Measurements from ENCODE around the gene FLNB.

FLNB gene

GRCh38 chr3:58015520-58015915 lies 7.3 kb downstream of the FLNB start:
- H2AFZ ChIP-seq (ENCODE audit: low read length) = no peak overlapping the region
- no peaks in the 10 kb centered on the region for H3K9me2 ChIP-seq (replicated peaks; ENCODE audit: insufficient read depth, low read length)
- H3K27ac ChIP-seq (ENCODE audit: low read length) = no peak overlapping the region
- no peak for DNase-seq
- H3K9ac ChIP-seq (ENCODE audit: low read length) = no peak overlapping the region
- no peak for TF ChIP-seq CTCF (IDR thresholded peaks at IDR 0.05; ENCODE audit: low read length)
- TF ChIP-seq EZH2phosphoT487 (IDR thresholded peaks at IDR 0.05; ENCODE audit: low read length) = no peak
- no peak for TF ChIP-seq EZH2 (optimal IDR thresholded peaks at IDR 0.05; ENCODE audit: low read depth, low read length)
- H3F3A ChIP-seq (ENCODE audit: insufficient read depth, low read length) = no peaks in the 10 kb centered on the region
- no peaks in the 10 kb centered on the region for H3K4me1 ChIP-seq (ENCODE audit: low read length)
- H3K27me3 ChIP-seq (replicated peaks; ENCODE audit: insufficient read depth, low read length) = no peaks in the 10 kb centered on the region
- no peaks in the 10 kb centered on the region for H4K20me1 ChIP-seq (ENCODE audit: insufficient read depth, low read length)
- no peak overlapping the region for H3K4me3 ChIP-seq (ENCODE audit: low read length)
- H3K79me2 ChIP-seq (ENCODE audit: low read length) = no peaks in the 10 kb centered on the region
- no peak overlapping the region for H3K4me2 ChIP-seq (ENCODE audit: low read depth, low read length)
- no peaks in the 10 kb centered on the region for H3K9me3 ChIP-seq (replicated peaks; ENCODE audit: insufficient read depth, low read length)
- no peaks in the 10 kb centered on the region for H3K36me3 ChIP-seq (replicated peaks; ENCODE audit: insufficient read depth, low read length)

- Histone ChIP-seq H3K27ac (ENCODE audit: low read length) (no peak overlapping the region), H3K4me1 (ENCODE audit: low read length) (no peaks in the 10 kb centered on the region), H3K9me2 (replicated peaks; ENCODE audit: insufficient read depth, low read length) (no peaks in the 10 kb centered on the region), H3K36me3 (replicated peaks; ENCODE audit: insufficient read depth, low read length) (no peaks in the 10 kb centered on the region), H3K9me3 (replicated peaks; ENCODE audit: insufficient read depth, low read length) (no peaks in the 10 kb centered on the region), H3K9ac (ENCODE audit: low read length) (no peak overlapping the region), H2AFZ (ENCODE audit: low read length) (no peak overlapping the region), H3F3A (ENCODE audit: insufficient read depth, low read length) (no peaks in the 10 kb centered on the region), H3K4me2 (ENCODE audit: low read depth, low read length) (no peak overlapping the region), H3K79me2 (ENCODE audit: low read length) (no peaks in the 10 kb centered on the region), H3K4me3 (ENCODE audit: low read length) (no peak overlapping the region), H4K20me1 (ENCODE audit: insufficient read depth, low read length) (no peaks in the 10 kb centered on the region), H3K27me3 (replicated peaks; ENCODE audit: insufficient read depth, low read length) (no peaks in the 10 kb centered on the region)
- no peak for TF ChIP-seq EZH2 (optimal IDR thresholded peaks at IDR 0.05; ENCODE audit: low read depth, low read length)
- no peak for TF ChIP-seq EZH2phosphoT487 (IDR thresholded peaks at IDR 0.05; ENCODE audit: low read length)
- TF ChIP-seq CTCF (IDR thresholded peaks at IDR 0.05; ENCODE audit: low read length) = no peak
- no peak for DNase-seq
Measured at GRCh38 chr3:58016710-58017109, 8.5 kb downstream of the FLNB start.

GRCh38 chr3:58018892-58019742 lies 10.9 kb downstream of the FLNB start:
- Histone ChIP-seq H3K27me3 (replicated peaks; ENCODE audit: insufficient read depth, low read length) (no peaks in the 10 kb centered on the region), H3F3A (ENCODE audit: insufficient read depth, low read length) (no peaks in the 10 kb centered on the region), H3K9me3 (replicated peaks; ENCODE audit: insufficient read depth, low read length) (no peaks in the 10 kb centered on the region), H3K9me2 (replicated peaks; ENCODE audit: insufficient read depth, low read length) (no peaks in the 10 kb centered on the region), H2AFZ (ENCODE audit: low read length) (no peak overlapping the region), H3K9ac (ENCODE audit: low read length) (no peak overlapping the region), H3K27ac (ENCODE audit: low read length) (no peak overlapping the region), H3K36me3 (replicated peaks; ENCODE audit: insufficient read depth, low read length) (no peaks in the 10 kb centered on the region), H3K4me2 (ENCODE audit: low read depth, low read length) (no peak overlapping the region), H3K4me3 (ENCODE audit: low read length) (no peak overlapping the region), H3K79me2 (ENCODE audit: low read length) (no peaks in the 10 kb centered on the region), H3K4me1 (ENCODE audit: low read length) (no peaks in the 10 kb centered on the region), H4K20me1 (ENCODE audit: insufficient read depth, low read length) (no peaks in the 10 kb centered on the region)
- DNase-seq = no peak
- no peak for TF ChIP-seq EZH2phosphoT487 (IDR thresholded peaks at IDR 0.05; ENCODE audit: low read length)
- no peak for TF ChIP-seq CTCF (IDR thresholded peaks at IDR 0.05; ENCODE audit: low read length)
- no peak for TF ChIP-seq EZH2 (optimal IDR thresholded peaks at IDR 0.05; ENCODE audit: low read depth, low read length)
